Hepatocyte (in vitro differentiated cells): ENCODE data around the gene OGFR. TPM values are rescaled to one million over a fixed set of nuclear protein-coding genes. Genes with fewer than 3 reads are reported as not detected.

ENCODE experiments used
- DNase-seq: peaks from one replicate; pipeline ENCODE4 v3.0.0-alpha.2; 2016; ENCODE audit warnings: low spot score
- H2AFZ ChIP-seq: fragments of 200-600 bp; sonication (generic); 2 replicates; pipeline ENCODE4 v1.6.0; 2016; ENCODE audit warnings: antibody characterized with exemption, mild to moderate bottlenecking
- H3K27ac ChIP-seq: fragments of 200-600 bp; sonication (generic); 2 replicates; pipeline ENCODE4 v1.5.1; 2016; ENCODE audit warnings: mild to moderate bottlenecking
- H3K27me3 ChIP-seq: fragments of 200-600 bp; sonication (generic); 2 replicates; pipeline ENCODE4 v1.6.1; 2016
- H3K36me3 ChIP-seq: fragments of 200-600 bp; sonication (generic); replicated peaks from 2 replicates; pipeline ENCODE4 v1.5.1; 2016; ENCODE audit warnings: low read depth; ENCODE audit not compliant: insufficient read depth
- H3K4me1 ChIP-seq: fragments of 200-600 bp; sonication (generic); 2 replicates; pipeline ENCODE4 v1.5.1; 2016; ENCODE audit warnings: mild to moderate bottlenecking, moderate library complexity; ENCODE audit not compliant: insufficient read depth
- H3K4me2 ChIP-seq: fragments of 200-600 bp; sonication (generic); 2 replicates; pipeline ENCODE4 v1.6.0; 2016
- H3K4me3 ChIP-seq: fragments of 200-600 bp; sonication (generic); 2 replicates; pipeline ENCODE4 v1.5.1; 2016; ENCODE audit warnings: mild to moderate bottlenecking
- H3K79me2 ChIP-seq: fragments of 200-600 bp; sonication (generic); 2 replicates; pipeline ENCODE4 v1.6.0; 2017; ENCODE audit warnings: mild to moderate bottlenecking
- H3K9me2 ChIP-seq: fragments of 200-600 bp; sonication (generic); replicated peaks from 2 replicates; pipeline ENCODE4 v1.6.0; 2017; ENCODE audit warnings: mild to moderate bottlenecking; ENCODE audit not compliant: insufficient read depth
- H3K9me3 ChIP-seq: fragments of 200-600 bp; sonication (generic); 2 replicates; pipeline ENCODE4 v1.5.1; 2016; ENCODE audit warnings: low read depth, mild to moderate bottlenecking
- H4K20me1 ChIP-seq: fragments of 200-600 bp; sonication (generic); 2 replicates; pipeline ENCODE4 v1.6.0; 2016; ENCODE audit warnings: mild to moderate bottlenecking; ENCODE audit not compliant: insufficient read depth, poor library complexity, severe bottlenecking
- EZH2 ChIP-seq: fragments of 200-600 bp; sonication (generic); IDR thresholded peaks from 2 replicates; pipeline ENCODE4 v1.6.1; 2016; ENCODE audit warnings: antibody characterized with exemption, mild to moderate bottlenecking, borderline replicate concordance
- EZH2phosphoT487 ChIP-seq: fragments of 200-600 bp; sonication (generic); IDR thresholded peaks from one replicate; pipeline ENCODE4 v1.6.1; 2018; ENCODE audit warnings: antibody characterized with exemption, mild to moderate bottlenecking, low read depth, moderate library complexity; ENCODE audit not compliant: unreplicated experiment, severe bottlenecking
- WGBS: methylation state at CpG from one replicate; pipeline ENCODE4 v1.1.6; 2016; ENCODE audit warnings: low lambda C conversion rate; ENCODE audit errors: missing lambda C conversion rate; 5-methylcytosine and 5-hydroxymethylcytosine counted together
- polyA plus RNA-seq: library from polyadenylated mRNA; unstranded; fragments of >200 nt; fragmentation: Nextera tagmentation; extraction: Ambion mirVana; gene quantifications from 2 replicates; pipeline ENCODE4 v1.2.1, GENCODE V29; 2016
- total RNA-seq: library from RNA; depleted of rRNA; stranded (reverse); fragments of >200 nt; gene quantifications from 2 replicates; pipeline ENCODE4 v1.2.3, GENCODE V29; 2014
- TF ChIP-seq, protein P1 (sequence below): fragments of 200-600 bp; sonication (generic); IDR thresholded peaks from 2 replicates; pipeline ENCODE4 v1.5.1; 2016; ENCODE audit warnings: antibody characterized with exemption, mild to moderate bottlenecking; ENCODE audit not compliant: poor library complexity

Gene OGFR
- total and polyA plus RNA-seq, 2 experiments from 2014 or later, result 47.6 to 80.8 TPM

DNA sequence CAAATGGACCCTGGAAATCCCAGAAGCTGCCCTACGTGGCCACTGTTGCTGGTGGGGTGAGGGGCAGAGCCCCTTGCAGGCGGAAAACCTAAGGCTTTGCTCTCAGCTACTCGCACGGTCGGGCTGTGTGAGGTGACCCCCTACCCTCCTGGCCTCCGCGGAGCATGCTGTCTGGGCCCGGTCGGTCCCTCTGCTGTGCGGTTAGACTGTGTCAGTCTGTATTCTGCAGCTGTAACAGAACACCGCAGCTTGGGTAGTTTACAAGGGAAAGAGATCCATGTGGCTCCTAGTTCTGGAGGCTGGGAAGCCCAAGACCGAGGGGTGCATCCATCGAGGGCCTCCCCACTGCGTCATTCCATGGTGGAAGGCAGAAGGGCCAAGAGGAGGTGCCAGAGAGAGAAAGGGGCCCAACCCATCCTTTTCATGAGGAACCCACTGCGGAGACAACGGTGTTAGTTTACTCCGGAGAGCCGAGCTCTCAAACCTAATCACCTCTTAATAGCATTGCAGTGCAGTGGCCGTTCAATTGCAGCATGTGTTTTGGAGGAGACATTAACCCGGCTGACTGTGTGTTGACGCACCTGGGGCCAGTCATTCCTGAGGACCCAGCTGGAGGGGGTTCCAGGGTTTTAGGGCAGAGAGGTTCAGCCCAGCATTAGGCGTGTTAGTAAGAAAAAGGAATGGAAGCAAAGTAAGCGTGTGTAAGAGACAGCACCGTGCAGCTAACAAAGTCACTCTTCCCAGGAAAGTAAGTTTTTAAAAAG is 30.5 kb downstream of the OGFR start:
- Histone ChIP-seq H3K27ac (no peak overlapping the region), H3K4me2 (no peak overlapping the region), H2AFZ (no peak overlapping the region), H4K20me1 (no peaks in the 10 kb centered on the region), H3K36me3 (no peaks in the 10 kb centered on the region), H3K79me2 (no peaks in the 10 kb centered on the region), H3K9me3 (no peaks in the 10 kb centered on the region), H3K4me1 (peaks cover 12% of the 10 kb centered on the region), H3K27me3 (no peaks in the 10 kb centered on the region), H3K9me2 (no peaks in the 10 kb centered on the region), H3K4me3 (no peak overlapping the region)
- TF ChIP-seq EZH2phosphoT487 (no peak), EZH2 (no peak)
- TF ChIP-seq, protein P1, sequence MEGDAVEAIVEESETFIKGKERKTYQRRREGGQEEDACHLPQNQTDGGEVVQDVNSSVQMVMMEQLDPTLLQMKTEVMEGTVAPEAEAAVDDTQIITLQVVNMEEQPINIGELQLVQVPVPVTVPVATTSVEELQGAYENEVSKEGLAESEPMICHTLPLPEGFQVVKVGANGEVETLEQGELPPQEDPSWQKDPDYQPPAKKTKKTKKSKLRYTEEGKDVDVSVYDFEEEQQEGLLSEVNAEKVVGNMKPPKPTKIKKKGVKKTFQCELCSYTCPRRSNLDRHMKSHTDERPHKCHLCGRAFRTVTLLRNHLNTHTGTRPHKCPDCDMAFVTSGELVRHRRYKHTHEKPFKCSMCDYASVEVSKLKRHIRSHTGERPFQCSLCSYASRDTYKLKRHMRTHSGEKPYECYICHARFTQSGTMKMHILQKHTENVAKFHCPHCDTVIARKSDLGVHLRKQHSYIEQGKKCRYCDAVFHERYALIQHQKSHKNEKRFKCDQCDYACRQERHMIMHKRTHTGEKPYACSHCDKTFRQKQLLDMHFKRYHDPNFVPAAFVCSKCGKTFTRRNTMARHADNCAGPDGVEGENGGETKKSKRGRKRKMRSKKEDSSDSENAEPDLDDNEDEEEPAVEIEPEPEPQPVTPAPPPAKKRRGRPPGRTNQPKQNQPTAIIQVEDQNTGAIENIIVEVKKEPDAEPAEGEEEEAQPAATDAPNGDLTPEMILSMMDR, result no peak
- DNase-seq, result no peak
- WGBS, result 84% methylated on average over 24 of the region's 24 CpGs

DNA sequence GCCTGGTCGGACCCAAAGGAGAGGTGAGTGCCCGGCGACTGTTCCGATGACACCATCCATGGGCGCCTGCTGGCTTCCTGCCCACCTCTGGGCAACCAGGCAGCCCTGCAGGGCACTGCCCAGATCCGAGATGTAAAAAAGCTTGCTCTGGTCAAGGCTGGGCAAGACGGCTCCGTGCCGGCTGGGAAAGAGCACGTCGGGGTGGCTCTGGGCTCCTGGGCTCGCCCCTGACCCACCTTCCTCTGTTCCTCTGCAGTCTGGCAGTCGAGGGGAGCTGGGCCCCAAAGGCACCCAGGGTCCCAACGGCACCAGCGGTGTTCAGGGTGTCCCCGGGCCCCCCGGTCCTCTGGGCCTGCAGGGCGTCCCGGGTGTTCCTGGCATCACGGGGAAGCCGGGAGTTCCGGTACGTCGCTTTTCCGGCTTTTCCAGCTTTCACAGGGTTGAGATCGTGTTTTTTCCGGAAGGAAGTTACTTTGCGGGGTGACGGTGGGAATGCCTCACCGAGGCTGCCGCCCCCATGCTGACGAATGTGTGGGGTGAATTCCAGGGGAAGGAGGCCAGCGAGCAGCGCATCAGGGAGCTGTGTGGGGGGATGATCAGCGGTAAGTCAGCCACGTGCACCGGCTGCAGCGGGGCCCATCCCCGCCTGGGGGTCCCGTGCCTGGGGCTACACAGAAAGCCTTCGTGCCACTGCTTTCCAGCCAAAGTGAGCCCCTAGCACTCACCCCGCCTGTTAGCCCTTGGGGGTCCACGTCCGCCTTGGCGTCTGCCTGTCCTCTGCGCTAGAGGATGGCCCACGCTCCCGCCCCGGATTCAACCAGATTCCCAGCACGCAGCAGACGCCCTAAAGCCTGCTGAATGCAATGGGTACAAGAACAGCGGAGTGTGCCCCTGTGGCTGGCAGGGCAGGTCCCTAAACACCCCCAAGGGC is 31.6 kb downstream of the OGFR start:
- 88% methylated on average over 47 of the region's 52 CpGs for whole genome bisulfite sequencing
- H3K9me3 ChIP-seq, result no peaks in the 10 kb centered on the region
- no peaks in the 10 kb centered on the region for H4K20me1 ChIP-seq
- no peaks in the 10 kb centered on the region for H3K36me3 ChIP-seq
- no peaks in the 10 kb centered on the region for H3K79me2 ChIP-seq
- H2AFZ ChIP-seq, result no peak overlapping the region
- DNase-seq, result no peak
- H3K27ac ChIP-seq, result no peak overlapping the region
- no peaks in the 10 kb centered on the region for H3K27me3 ChIP-seq
- H3K4me2 ChIP-seq, result no peak overlapping the region
- peaks cover 12% of the 10 kb centered on the region for H3K4me1 ChIP-seq
- TF ChIP-seq EZH2phosphoT487 (no peak), EZH2 (no peak)
- TF ChIP-seq, protein P1, result no peak
- no peak overlapping the region for H3K4me3 ChIP-seq
- H3K9me2 ChIP-seq, result no peaks in the 10 kb centered on the region

DNA sequence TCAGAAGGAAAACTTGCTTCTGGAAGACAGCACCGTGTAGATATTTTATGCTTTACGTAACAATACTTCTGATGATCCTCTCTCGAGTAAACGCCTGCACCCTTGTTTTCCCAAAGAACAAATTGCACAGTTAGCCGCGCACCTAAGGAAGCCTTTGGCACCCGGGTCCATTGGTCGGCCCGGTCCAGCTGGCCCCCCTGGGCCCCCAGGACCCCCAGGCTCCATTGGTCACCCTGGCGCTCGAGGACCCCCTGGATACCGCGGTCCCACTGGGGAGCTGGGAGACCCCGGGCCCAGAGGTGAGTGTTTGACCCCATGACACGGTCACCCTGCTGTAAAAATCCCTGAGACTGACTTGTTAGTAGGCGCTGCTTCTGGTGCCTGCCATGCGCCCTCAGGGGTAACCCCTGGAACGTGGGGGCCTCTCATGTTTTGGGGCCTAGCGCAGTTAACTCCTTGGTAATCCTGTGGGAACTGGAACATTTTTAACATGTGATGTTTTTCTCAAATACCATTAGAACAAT is 32.4 kb downstream of the OGFR start:
- Histone ChIP-seq H3K4me3 (no peak overlapping the region), H3K4me2 (no peak overlapping the region), H2AFZ (no peak overlapping the region), H3K27ac (no peak overlapping the region), H3K27me3 (no peaks in the 10 kb centered on the region), H3K79me2 (no peaks in the 10 kb centered on the region), H3K9me2 (no peaks in the 10 kb centered on the region), H3K4me1 (peaks cover 11% of the 10 kb centered on the region), H3K9me3 (no peaks in the 10 kb centered on the region), H3K36me3 (no peaks in the 10 kb centered on the region), H4K20me1 (no peaks in the 10 kb centered on the region)
- no peak for DNase-seq
- TF ChIP-seq EZH2, result no peak
- TF ChIP-seq EZH2phosphoT487, result no peak
- TF ChIP-seq, protein P1, result no peak
- 97% methylated on average over 19 of the region's 19 CpGs for WGBS
